D341Med (cell line): Measurements from ENCODE around the gene TAC3.
"Not testable (repeated sequence)": the region's sequence is repeated elsewhere in the genome, so short reads cannot be mapped to it uniquely, and the experiment has no call there.

Source experiments
- DNase-seq: peaks from one replicate; pipeline ENCODE4 v3.0.0; 2012; ENCODE audit warnings: low spot score

The TAC3 gene

GRCh38 chr12:56980941-56981530 is 35.3 kb downstream of the TAC3 start:
- peak; percentile 8 for DNase-seq

DNA sequence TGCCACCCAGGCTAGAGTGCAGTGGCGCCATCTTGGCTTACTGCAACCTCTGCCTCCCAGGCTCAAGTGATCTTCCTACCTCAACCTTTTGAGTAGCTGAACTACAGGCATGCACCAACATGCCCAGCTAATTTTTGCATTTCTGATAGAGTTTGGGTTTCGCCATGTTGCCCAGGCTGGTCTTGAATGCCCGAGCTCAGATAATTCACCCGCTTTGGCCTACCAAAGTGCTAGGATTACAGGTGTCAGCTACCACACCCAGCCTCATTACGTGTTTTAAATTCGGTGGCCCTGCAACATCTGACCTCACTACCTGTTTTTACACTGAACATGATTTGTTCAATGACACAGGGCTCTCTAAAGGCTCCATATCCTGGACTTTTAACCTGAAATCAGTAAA is 36.1 kb downstream of the TAC3 start:
- no peak for DNase-seq

GRCh38 chr12:56979628-56980027 is 36.7 kb downstream of the TAC3 start:
- DNase-seq, result peak; percentile 9

DNA sequence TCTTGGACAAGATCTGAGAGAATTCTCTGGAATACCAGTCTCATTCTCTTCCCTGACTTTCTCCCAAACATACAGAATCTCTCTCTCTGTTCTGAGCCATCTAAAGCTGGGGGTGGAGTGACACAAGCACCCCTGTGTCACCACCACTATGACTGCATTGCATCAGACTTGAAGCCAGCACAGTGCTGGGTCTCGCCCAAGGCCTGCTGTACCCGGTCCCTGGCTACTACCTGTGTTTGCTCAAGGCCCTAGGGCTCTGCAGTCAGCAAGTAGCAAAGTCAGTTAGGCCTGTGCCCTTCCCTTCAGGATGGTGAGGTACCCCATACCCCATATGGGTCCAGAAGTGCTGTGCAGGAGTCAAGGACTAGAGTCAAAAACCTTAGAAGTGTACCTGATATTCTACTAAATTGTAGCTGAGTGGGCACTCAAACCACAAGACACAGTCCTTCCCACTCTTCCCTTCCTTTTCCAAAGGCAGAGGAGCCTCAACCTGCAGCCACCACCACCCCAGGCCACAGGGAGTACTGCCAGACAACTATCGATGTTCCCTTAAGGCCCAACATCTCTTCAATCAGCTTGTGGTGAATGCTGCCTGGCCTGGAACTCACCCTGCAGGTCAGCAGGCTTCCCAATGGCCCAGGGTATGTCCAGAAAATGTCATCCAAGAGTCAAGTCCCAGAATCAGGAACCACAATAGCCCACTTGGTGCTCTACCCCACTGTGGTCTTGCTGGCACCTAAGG is 37.8 kb downstream of the TAC3 start:
- no peak for DNase-seq

DNA sequence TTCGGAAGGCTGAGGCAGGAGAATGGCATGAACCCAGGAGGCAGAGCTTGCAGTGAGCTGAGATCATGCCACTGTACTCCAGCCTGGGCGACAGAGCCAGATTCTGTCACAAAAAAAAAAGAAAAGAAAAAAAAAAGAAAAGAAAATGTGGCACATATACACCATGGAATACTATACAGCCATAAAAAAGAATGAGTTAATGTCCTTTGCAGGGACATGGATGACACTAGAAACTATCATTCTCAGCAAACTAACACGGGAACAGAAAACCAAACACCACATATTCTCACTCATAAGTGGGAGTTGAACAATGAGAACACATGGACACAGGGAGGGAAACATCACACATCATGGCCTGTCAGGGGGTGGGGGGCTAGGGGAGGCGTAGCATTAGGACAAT is 39.0 kb downstream of the TAC3 start:
- not testable (repeated sequence) for DNase-seq

GRCh38 chr12:56974224-56974623 is 42.1 kb downstream of the TAC3 start:
- not testable (repeated sequence) for DNase-seq

DNA sequence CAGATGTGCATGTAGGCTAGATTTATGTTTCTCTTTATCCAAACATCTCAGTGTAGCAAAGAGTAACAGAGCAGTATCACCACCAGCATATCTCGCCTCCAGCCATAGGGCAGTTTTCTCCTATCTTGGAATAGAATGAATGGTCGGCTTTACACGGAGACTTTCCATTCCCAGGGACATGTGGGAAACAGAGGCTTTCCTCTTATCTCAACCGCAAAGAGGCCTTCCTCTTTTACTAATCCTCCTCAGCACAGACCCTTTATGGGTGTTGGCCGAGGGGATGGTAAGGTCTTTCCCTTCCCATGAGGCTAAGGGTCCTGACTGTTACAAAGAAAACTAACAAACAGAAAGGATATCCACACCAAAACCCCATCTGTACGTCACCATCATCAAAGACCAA is 47.4 kb downstream of the TAC3 start:
- not testable (repeated sequence) for DNase-seq

DNA sequence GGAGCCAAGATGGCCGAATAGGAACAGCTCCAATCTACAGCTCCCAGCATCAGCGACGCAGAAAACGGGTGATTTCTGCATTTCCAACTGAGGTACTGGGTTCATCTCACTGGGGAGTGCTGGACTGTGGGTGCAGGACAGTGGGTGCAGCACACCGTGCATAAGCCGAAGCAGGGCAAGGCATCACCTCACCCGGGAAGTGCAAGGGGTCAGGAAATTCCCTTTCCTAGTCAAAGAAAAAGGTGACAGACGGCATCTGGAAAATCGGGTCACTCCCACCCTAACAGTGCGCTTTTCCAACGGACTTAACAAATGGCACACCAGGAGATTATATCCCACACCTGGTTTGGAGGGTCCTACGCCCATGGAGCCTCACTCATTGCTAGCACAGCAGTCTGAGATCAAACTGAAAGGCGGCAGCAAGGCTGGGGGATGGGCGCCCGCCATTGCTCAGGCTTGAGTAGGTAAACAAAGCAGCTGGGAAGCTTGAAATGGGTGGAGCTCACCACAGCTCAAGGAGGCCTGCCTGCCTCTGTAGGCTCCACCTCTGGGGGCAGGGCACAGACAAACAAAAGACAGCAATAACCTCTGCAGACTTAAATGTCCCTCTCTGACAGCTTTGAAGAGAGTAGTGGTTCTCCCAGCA is 50.2 kb downstream of the TAC3 start:
- not testable (repeated sequence) for DNase-seq

DNA sequence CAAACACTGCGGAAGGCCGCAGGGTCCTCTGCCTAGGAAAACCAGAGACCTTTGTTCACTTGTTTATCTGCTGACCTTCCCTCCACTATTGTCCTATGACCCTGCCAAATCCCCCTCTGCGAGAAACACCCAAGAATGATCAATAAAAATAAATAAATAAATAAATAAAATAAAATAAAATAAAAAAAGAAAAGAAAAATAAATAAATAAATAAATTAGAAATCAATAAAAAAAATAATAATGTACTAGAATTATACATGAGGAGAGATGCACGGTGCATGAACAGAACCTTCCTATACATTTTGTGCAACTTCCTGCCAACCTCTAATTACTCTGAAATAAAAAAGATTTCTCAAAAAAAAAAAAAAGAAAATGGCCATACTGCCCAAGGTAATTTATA is 51.2 kb downstream of the TAC3 start:
- not testable (repeated sequence) for DNase-seq

DNA sequence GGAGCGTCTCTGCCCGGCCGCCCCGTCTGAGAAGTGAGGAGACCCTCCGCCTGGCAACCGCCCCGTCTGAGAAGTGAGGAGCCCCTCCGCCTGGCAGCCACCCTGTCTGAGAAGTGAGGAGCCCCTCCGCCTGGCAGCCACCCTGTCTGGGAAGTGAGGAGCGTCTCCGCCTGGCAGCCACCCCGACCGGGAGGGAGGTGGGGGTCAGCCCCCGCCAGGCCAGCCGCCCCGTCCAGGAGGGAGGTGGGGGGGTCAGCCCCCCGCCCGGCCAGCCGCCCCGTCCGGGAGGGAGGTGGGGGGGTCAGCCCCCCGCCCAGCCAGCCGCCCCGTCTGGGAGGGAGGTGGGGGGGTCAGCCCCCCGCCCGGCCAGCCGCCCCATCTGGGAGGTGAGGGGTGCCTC is 52.8 kb downstream of the TAC3 start:
- not testable (repeated sequence) for DNase-seq

GRCh38 chr12:56962247-56962646 is 54.1 kb downstream of the TAC3 start:
- not testable (repeated sequence) for DNase-seq
